GM23248 (cell line): ENCODE results near the gene CHAC2. TPM values are rescaled to one million over a fixed set of nuclear protein-coding genes. Genes with fewer than 3 reads are reported as not detected.

Source experiments
- DNase-seq: peaks from one replicate; pipeline ENCODE4 v3.0.0-alpha.2; 2015
- H2AFZ ChIP-seq: fragments of 200-600 bp; sonication (generic); 2 replicates; pipeline ENCODE4 v1.6.1; 2016; ENCODE audit warnings: antibody characterized with exemption
- H3F3A ChIP-seq: fragments of 200-600 bp; sonication (generic); 2 replicates; pipeline ENCODE4 v1.6.1; 2016; ENCODE audit warnings: mild to moderate bottlenecking, antibody characterized with exemption, mixed run types; ENCODE audit not compliant: insufficient read depth
- H3K27ac ChIP-seq: fragments of 200-600 bp; sonication (generic); 2 replicates; pipeline ENCODE4 v1.5.1; 2016; ENCODE audit warnings: mild to moderate bottlenecking
- H3K27me3 ChIP-seq: fragments of 200-600 bp; sonication (generic); replicated peaks from 2 replicates; pipeline ENCODE4 v1.6.1; 2016; ENCODE audit warnings: mild to moderate bottlenecking; ENCODE audit not compliant: insufficient read depth
- H3K36me3 ChIP-seq: fragments of 200-600 bp; sonication (generic); 2 replicates; pipeline ENCODE4 v1.6.1; 2016; ENCODE audit warnings: low read depth, mild to moderate bottlenecking
- H3K4me1 ChIP-seq: fragments of 200-600 bp; sonication (generic); 2 replicates; pipeline ENCODE4 v1.6.1; 2016; ENCODE audit warnings: mild to moderate bottlenecking; ENCODE audit not compliant: insufficient read depth
- H3K4me2 ChIP-seq: fragments of 200-600 bp; sonication (generic); one replicate; pipeline ENCODE4 v1.6.1; 2016; ENCODE audit warnings: mild to moderate bottlenecking; ENCODE audit not compliant: unreplicated experiment
- H3K4me3 ChIP-seq: fragments of 200-600 bp; sonication (generic); 2 replicates; pipeline ENCODE4 v1.5.1; 2016; ENCODE audit warnings: mild to moderate bottlenecking
- H3K79me2 ChIP-seq: fragments of 200-600 bp; sonication (generic); 2 replicates; pipeline ENCODE4 v1.6.1; 2016; ENCODE audit warnings: mild to moderate bottlenecking; ENCODE audit not compliant: insufficient read depth
- H3K9ac ChIP-seq: fragments of 200-600 bp; sonication (generic); 2 replicates; pipeline ENCODE4 v1.6.1; 2016; ENCODE audit warnings: mild to moderate bottlenecking
- H3K9me2 ChIP-seq: fragments of 200-600 bp; sonication (generic); 2 replicates; pipeline ENCODE4 v1.6.1; 2016; ENCODE audit warnings: mixed run types, mild to moderate bottlenecking, moderate library complexity; ENCODE audit not compliant: insufficient read depth
- H3K9me3 ChIP-seq: fragments of 200-600 bp; sonication (generic); one replicate; pipeline ENCODE4 v1.6.1; 2017; ENCODE audit warnings: low read depth
- H4K20me1 ChIP-seq: fragments of 200-600 bp; sonication (generic); 2 replicates; pipeline ENCODE4 v1.6.0; 2016; ENCODE audit not compliant: insufficient read depth
- EZH2 ChIP-seq: fragments of 200-600 bp; sonication (generic); IDR thresholded peaks from 2 replicates; pipeline ENCODE4 v1.6.1; 2018; ENCODE audit warnings: antibody characterized with exemption, mild to moderate bottlenecking; ENCODE audit not compliant: insufficient read depth, poor library complexity, severe bottlenecking
- EZH2phosphoT487 ChIP-seq: fragments of 200-600 bp; sonication (generic); IDR thresholded peaks from 2 replicates; pipeline ENCODE4 v1.6.1; 2018; ENCODE audit warnings: antibody characterized with exemption, moderate library complexity, mild to moderate bottlenecking, low read depth; ENCODE audit not compliant: insufficient read depth
- WGBS, 2 experiments: methylation state at CpG; one replicate each; pipeline ENCODE4 v1.1.6; 2015 to 2017; ENCODE audit warnings: low lambda C conversion rate in 2 of 2, low coverage in 1 of 2; ENCODE audit errors: missing lambda C conversion rate in 2 of 2; 5-methylcytosine and 5-hydroxymethylcytosine counted together
- in situ Hi-C: fragments of 300-500 bp; cut with MboI; formaldehyde crosslinking; loops from 2 replicates; pipeline ENCODE4 v1.15.0; 2020
- polyA plus RNA-seq: library from polyadenylated mRNA; unstranded; fragments of >200 nt; fragmentation: Nextera tagmentation; extraction: Ambion mirVana; gene quantifications from 2 replicates; pipeline ENCODE4 v1.2.1, GENCODE V29; 2016
- total RNA-seq: library from RNA; depleted of rRNA; stranded (reverse); fragments of >200 nt; shearing (Covaris generic); gene quantifications from 2 replicates; pipeline ENCODE4 v1.2.3, GENCODE V29; 2014

CHAC2 gene
- total and polyA plus RNA-seq, 2 experiments from 2014 or later: 4.6 to 5.4 TPM

- H3K4me2 ChIP-seq: no peak overlapping the region
- H3K4me3 ChIP-seq: no peak overlapping the region
- no peak for DNase-seq
- no peak overlapping the region for H3K27ac ChIP-seq
- no peaks in the 10 kb centered on the region for H3K27me3 ChIP-seq
- H3K4me1 ChIP-seq: no peaks in the 10 kb centered on the region
- H2AFZ ChIP-seq: no peak overlapping the region
- peaks cover 62% of the 10 kb centered on the region for H3K36me3 ChIP-seq
- H4K20me1 ChIP-seq: no peaks in the 10 kb centered on the region
- H3K9ac ChIP-seq: no peak overlapping the region
- H3K9me3 ChIP-seq: no peaks in the 10 kb centered on the region
- TF ChIP-seq EZH2phosphoT487: no peak
- no peak for TF ChIP-seq EZH2
- no peaks in the 10 kb centered on the region for H3K79me2 ChIP-seq
- H3K9me2 ChIP-seq: no peaks in the 10 kb centered on the region
- H3F3A ChIP-seq: no peaks in the 10 kb centered on the region
- in situ Hi-C loops: no loop called here
Measured at GRCh38 chr2:53813151-53813550, 45.5 kb downstream of the CHAC2 start.

GRCh38 chr2:53818854-53819435, 51.3 kb downstream of the CHAC2 start:
- Histone ChIP-seq H3K4me3 (no peak overlapping the region), H3K4me1 (no peaks in the 10 kb centered on the region), H2AFZ (no peak overlapping the region), H3K4me2 (no peak overlapping the region), H3F3A (no peaks in the 10 kb centered on the region), H3K27me3 (no peaks in the 10 kb centered on the region), H4K20me1 (no peaks in the 10 kb centered on the region), H3K9ac (no peak overlapping the region), H3K9me2 (no peaks in the 10 kb centered on the region), H3K79me2 (no peaks in the 10 kb centered on the region), H3K9me3 (no peaks in the 10 kb centered on the region), H3K36me3 (peaks cover 35% of the 10 kb centered on the region), H3K27ac (no peak overlapping the region)
- in situ Hi-C loops: no loop called here
- 82 to 85% methylated on average over 3 of the region's 3 CpGs for WGBS, 2 experiments
- no peak for TF ChIP-seq EZH2phosphoT487
- no peak for TF ChIP-seq EZH2
- no peak for DNase-seq

GRCh38 chr2:53819634-53820033, 52.0 kb downstream of the CHAC2 start:
- H3K36me3 ChIP-seq: peaks cover 30% of the 10 kb centered on the region
- H3K4me3 ChIP-seq: no peak overlapping the region
- no peak overlapping the region for H3K27ac ChIP-seq
- no peak for DNase-seq
- H3K27me3 ChIP-seq: no peaks in the 10 kb centered on the region
- H3F3A ChIP-seq: no peaks in the 10 kb centered on the region
- no peak overlapping the region for H2AFZ ChIP-seq
- H3K4me2 ChIP-seq: no peak overlapping the region
- no peaks in the 10 kb centered on the region for H4K20me1 ChIP-seq
- WGBS, 2 experiments: 86 to 88% methylated on average over 4 of the region's 4 CpGs
- no peaks in the 10 kb centered on the region for H3K4me1 ChIP-seq
- no peak for TF ChIP-seq EZH2phosphoT487
- TF ChIP-seq EZH2: no peak
- in situ Hi-C loops: no loop called here
- H3K79me2 ChIP-seq: no peaks in the 10 kb centered on the region
- no peaks in the 10 kb centered on the region for H3K9me3 ChIP-seq
- no peak overlapping the region for H3K9ac ChIP-seq
- H3K9me2 ChIP-seq: no peaks in the 10 kb centered on the region

- in situ Hi-C loops: no loop called here
- Histone ChIP-seq H3K4me1 (no peaks in the 10 kb centered on the region), H3K9me3 (no peaks in the 10 kb centered on the region), H3K27me3 (no peaks in the 10 kb centered on the region), H3K27ac (no peak overlapping the region), H2AFZ (no peak overlapping the region), H3K4me2 (no peak overlapping the region), H3K9me2 (no peaks in the 10 kb centered on the region), H3K36me3 (peaks cover 30% of the 10 kb centered on the region), H4K20me1 (no peaks in the 10 kb centered on the region), H3K79me2 (no peaks in the 10 kb centered on the region), H3F3A (no peaks in the 10 kb centered on the region), H3K4me3 (no peak overlapping the region), H3K9ac (no peak overlapping the region)
- 90 to 96% methylated on average over 9 of the region's 9 CpGs for WGBS, 2 experiments
- DNase-seq: no peak
- TF ChIP-seq EZH2phosphoT487 (no peak), EZH2 (no peak)
Measured at GRCh38 chr2:53820048-53820447, 52.4 kb downstream of the CHAC2 start.

GRCh38 chr2:53820711-53821110, 53.1 kb downstream of the CHAC2 start:
- no peak for DNase-seq
- H3K4me1 ChIP-seq: no peaks in the 10 kb centered on the region
- no peak overlapping the region for H3K9ac ChIP-seq
- H3K4me3 ChIP-seq: no peak overlapping the region
- 78 to 86% methylated on average over 4 of the region's 4 CpGs for WGBS, 2 experiments
- peaks cover 23% of the 10 kb centered on the region for H3K36me3 ChIP-seq
- no peaks in the 10 kb centered on the region for H4K20me1 ChIP-seq
- in situ Hi-C loops: no loop called here
- H3K9me2 ChIP-seq: no peaks in the 10 kb centered on the region
- no peak overlapping the region for H3K27ac ChIP-seq
- no peaks in the 10 kb centered on the region for H3K79me2 ChIP-seq
- no peaks in the 10 kb centered on the region for H3K9me3 ChIP-seq
- H2AFZ ChIP-seq: no peak overlapping the region
- 0 out of 2 replicates have a peak, but pooled peaks cover under 1% of the 10 kb centered on the region for H3F3A ChIP-seq
- no peak overlapping the region for H3K4me2 ChIP-seq
- no peaks in the 10 kb centered on the region for H3K27me3 ChIP-seq
- TF ChIP-seq EZH2: no peak
- no peak for TF ChIP-seq EZH2phosphoT487
